Measurements from ENCODE around the gene NECAB3. TPM values are rescaled to one million over a fixed set of nuclear protein-coding genes. Genes with fewer than 3 reads are reported as not detected.

NECAB3 gene
- total and polyA plus RNA-seq, 2 donors (not counting 3 experiments of a cell fraction or from before 2014, with no cell fraction given), result 18.1 to 22.4 TPM

GRCh38 chr20:33645072-33645358, 29.2 kb downstream of the NECAB3 start:
- intact Hi-C loops (cut with micrococcal nuclease), result no loop called here
- FAIRE-seq, result no peak
- Histone ChIP-seq H3K4me1 (ENCODE audit: control insufficient read depth, extremely low read depth, insufficient read depth, low read length) (no peaks in the 10 kb centered on the region), H3K9me1 (replicated peaks; ENCODE audit: control insufficient read depth, extremely low read depth, insufficient read depth, low read length) (no peaks in the 10 kb centered on the region), H2AFZ (ENCODE audit: low read depth, low read length) (no peak overlapping the region), H4K20me1 (replicated peaks; ENCODE audit: control insufficient read depth, extremely low read depth, insufficient read depth, low read length) (no peaks in the 10 kb centered on the region), H3K79me2 (ENCODE audit: control insufficient read depth, insufficient read depth, low read length) (no peaks in the 10 kb centered on the region), H3K27me3 (ENCODE audit: control insufficient read depth in 2 of 2, insufficient read depth in 2 of 2, low read length in 2 of 2) (no peaks in the 10 kb centered on the region), H3K9me3 (replicated peaks; ENCODE audit: control insufficient read depth, insufficient read depth, low read length) (no peaks in the 10 kb centered on the region), H3K36me3 (ENCODE audit: control insufficient read depth in 2 of 2, extremely low read depth in 1 of 2, insufficient read depth in 2 of 2, low read length in 2 of 2) (peaks cover 3 to 20% of the 10 kb centered on the region in 2 experiments), H3K4me3 (replicated peaks in 1 of 3; ENCODE audit: insufficient read depth in 1 of 3, low read depth in 1 of 3, low read length in 3 of 3) (no peak overlapping the region), H3K27ac (ENCODE audit: insufficient read depth, low read depth, low read length) (no peak overlapping the region), H3K9ac (replicated peaks; ENCODE audit: extremely low read depth, insufficient read depth, low read length) (no peak overlapping the region), H3K4me2 (ENCODE audit: insufficient read depth, low read length) (no peak overlapping the region)
- ChIA-PET POLR2A (no interaction called here), CTCF (interaction anchor here (1.1 kb wide), 1 partner anchor 9 kb away, joined by 4 read pairs; no protein-coding TSS in a partner anchor)
- no peak for TF ChIP-seq POLR2AphosphoS5 (IDR thresholded peaks at IDR 0.05; ENCODE audit: insufficient read depth, low read depth, low read length)
- no peak for TF ChIP-seq MAX (IDR thresholded peaks at IDR 0.05; ENCODE audit: insufficient read depth, insufficient read length)
- no peak for TF ChIP-seq GATA2 (IDR thresholded peaks at IDR 0.05; ENCODE audit: insufficient read depth, insufficient read length, low read depth, low read length)
- TF ChIP-seq MYC (IDR thresholded peaks at IDR 0.05; ENCODE audit: low read depth, low read length), result no peak
- TF ChIP-seq JUN (IDR thresholded peaks at IDR 0.05; ENCODE audit: borderline replicate concordance, insufficient read depth, insufficient read length, low read depth), result no peak
- TF ChIP-seq FOS (IDR thresholded peaks at IDR 0.05; ENCODE audit: borderline replicate concordance, insufficient read depth, low read length), result no peak
- no peak for TF ChIP-seq CTCF (IDR thresholded peaks at IDR 0.05; ENCODE audit: extremely low read depth in 1 of 2, insufficient read depth in 1 of 2, low read depth in 1 of 2, low read length in 2 of 2)
- TF ChIP-seq EZH2 (IDR thresholded peaks at IDR 0.05; ENCODE audit: borderline replicate concordance, low read depth, low read length, severe bottlenecking), result no peak
- TF ChIP-seq POLR2A (IDR thresholded peaks at IDR 0.05; ENCODE audit: low read depth, low read length), result no peak
- no TSS peak for BruUV-seq (replicated peaks)
- DNase-seq (ENCODE audit: low read depth, low spot score), result no peak
- dilution Hi-C loops (cut with MboI; ENCODE audit: extremely low pct_ligation_motif_present, low sequenced_read_pairs), result no loop called here

Data from endothelial cell of umbilical vein (primary cell).